ENCODE measurements around the gene E4F1.

- no peak for TF ChIP-seq CTCF (IDR thresholded peaks at IDR 0.05)
- TF ChIP-seq POLR2A (IDR thresholded peaks at IDR 0.05) = no peak
Observed at GRCh38 chr16:2242598-2242997, 19.2 kb downstream of the E4F1 start.
